ENCODE results near the gene WNT1.

The WNT1 gene

DNA sequence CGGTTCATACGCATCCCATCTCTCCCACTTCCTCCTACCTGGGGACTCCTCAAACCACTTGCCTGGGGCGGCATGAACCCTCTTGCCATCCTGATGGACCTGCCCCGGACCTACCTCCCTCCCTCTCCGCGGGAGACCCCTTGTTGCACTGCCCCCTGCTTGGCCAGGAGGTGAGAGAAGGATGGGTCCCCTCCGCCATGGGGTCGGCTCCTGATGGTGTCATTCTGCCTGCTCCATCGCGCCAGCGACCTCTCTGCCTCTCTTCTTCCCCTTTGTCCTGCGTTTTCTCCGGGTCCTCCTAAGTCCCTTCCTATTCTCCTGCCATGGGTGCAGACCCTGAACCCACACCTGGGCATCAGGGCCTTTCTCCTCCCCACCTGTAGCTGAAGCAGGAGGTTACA, 3.6 kb downstream of the WNT1 start:
- DNase-seq (ENCODE audit: extremely low spot score) = no peak
- CTCF ChIA-PET = interaction anchor here (1.2 to 16.4 kb wide), 7 partner anchors 14 to 129 kb away, joined by 3 to 417 read pairs (median 19); partner anchors contain the start of genes DDN, FKBP11 and WNT10B
- TF ChIP-seq, protein P1, sequence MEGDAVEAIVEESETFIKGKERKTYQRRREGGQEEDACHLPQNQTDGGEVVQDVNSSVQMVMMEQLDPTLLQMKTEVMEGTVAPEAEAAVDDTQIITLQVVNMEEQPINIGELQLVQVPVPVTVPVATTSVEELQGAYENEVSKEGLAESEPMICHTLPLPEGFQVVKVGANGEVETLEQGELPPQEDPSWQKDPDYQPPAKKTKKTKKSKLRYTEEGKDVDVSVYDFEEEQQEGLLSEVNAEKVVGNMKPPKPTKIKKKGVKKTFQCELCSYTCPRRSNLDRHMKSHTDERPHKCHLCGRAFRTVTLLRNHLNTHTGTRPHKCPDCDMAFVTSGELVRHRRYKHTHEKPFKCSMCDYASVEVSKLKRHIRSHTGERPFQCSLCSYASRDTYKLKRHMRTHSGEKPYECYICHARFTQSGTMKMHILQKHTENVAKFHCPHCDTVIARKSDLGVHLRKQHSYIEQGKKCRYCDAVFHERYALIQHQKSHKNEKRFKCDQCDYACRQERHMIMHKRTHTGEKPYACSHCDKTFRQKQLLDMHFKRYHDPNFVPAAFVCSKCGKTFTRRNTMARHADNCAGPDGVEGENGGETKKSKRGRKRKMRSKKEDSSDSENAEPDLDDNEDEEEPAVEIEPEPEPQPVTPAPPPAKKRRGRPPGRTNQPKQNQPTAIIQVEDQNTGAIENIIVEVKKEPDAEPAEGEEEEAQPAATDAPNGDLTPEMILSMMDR (IDR thresholded peaks at IDR 0.05; ENCODE audit: control extremely low read depth, extremely low read depth, low read depth, missing control alignments) = no peak
- POLR2A ChIA-PET = no interaction called here

DNA sequence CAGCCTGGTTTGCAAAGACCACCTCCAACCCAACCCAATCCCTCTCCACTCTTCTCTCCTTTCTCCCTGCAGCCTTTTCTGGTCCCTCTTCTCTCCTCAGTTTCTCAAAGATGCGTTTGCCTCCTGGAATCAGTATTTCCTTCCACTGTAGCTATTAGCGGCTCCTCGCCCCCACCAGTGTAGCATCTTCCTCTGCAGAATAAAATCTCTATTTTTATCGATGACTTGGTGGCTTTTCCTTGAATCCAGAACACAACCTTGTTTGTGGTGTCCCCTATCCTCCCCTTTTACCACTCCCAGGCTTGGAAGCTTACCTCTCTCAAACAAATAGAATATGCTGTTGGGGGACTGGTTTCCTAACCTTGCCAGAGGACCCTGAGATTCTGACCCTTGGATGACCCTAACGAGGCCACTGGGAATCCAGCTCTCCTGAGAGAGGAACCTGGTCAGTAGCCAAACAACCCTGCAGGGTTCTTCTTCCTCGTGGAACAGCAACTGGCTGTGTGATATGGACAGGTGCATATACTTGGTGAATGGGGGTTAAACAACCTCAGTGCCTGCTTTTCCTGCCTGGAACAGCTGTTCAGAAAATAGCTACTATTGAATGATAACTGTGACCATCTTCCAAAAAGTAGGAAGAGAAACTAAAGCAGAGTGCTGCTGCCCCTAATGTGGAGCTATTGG, 4.4 kb downstream of the WNT1 start:
- no peak for DNase-seq (ENCODE audit: extremely low spot score)
- TF ChIP-seq, protein P1 (IDR thresholded peaks at IDR 0.05; ENCODE audit: control extremely low read depth, extremely low read depth, low read depth, missing control alignments) = no peak
- ChIA-PET POLR2A (interaction anchor here (0.6 kb wide), 1 partner anchor 107 kb away, joined by 7 read pairs; no protein-coding TSS in a partner anchor), CTCF (interaction anchor here (1.2 to 16.4 kb wide), 10 partner anchors 15 to 130 kb away, joined by 3 to 417 read pairs (median 12); partner anchors contain the start of genes ARF3, DDN, FKBP11 and WNT10B)

DNA sequence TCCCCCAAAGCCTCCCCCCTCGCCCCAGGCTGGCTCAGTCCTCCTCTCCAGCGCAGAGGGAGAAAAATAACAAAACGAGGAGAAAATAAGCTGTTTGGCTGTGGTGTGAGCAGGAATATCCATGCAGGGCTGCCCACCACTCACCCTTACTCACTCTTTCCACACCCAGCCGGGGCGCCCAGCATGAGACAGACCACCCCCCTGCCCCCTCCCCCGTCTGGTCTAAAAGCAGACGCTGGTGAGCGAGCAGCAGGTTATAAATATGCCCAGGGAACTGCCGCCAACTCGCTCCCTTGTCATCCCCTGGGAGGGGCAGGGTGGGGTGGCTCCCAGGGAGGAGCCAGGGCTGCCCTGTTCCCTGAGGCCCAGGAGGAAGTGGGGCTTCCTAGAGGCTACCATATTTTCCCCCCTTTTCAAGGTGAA, 7.4 kb downstream of the WNT1 start:
- POLR2A ChIA-PET = no interaction called here
- TF ChIP-seq, protein P1 (IDR thresholded peaks at IDR 0.05; ENCODE audit: control extremely low read depth, extremely low read depth, low read depth, missing control alignments) = no peak
- CTCF ChIA-PET = interaction anchor here (0.6 to 16.4 kb wide), 9 partner anchors 7 to 132 kb away, joined by 3 to 417 read pairs (median 11); partner anchors contain the start of genes DDN, FKBP11, WNT1 and WNT10B
- no peak for DNase-seq (ENCODE audit: extremely low spot score)

DNA sequence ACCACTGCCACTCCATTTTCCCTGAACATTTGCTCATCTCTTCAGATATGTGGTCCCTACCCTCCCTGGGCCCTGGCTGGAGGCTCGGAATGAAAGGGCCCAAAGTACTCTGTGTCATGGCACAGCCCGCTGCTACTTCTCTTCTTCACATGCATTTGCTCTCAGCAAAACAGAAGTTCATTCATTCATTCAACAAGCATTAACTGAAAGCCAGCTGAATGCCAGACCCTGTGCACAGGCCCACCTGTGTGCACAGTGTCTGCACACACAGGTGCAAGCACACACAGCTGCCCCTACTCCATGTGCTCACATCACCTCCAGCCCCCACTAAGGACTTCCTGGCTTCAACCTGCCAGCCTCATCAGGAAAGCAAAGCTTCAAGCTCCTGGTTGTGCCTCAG, 7.8 kb downstream of the WNT1 start:
- TF ChIP-seq, protein P1 (IDR thresholded peaks at IDR 0.05; ENCODE audit: control extremely low read depth, extremely low read depth, low read depth, missing control alignments) = no peak
- POLR2A ChIA-PET = no interaction called here

DNA sequence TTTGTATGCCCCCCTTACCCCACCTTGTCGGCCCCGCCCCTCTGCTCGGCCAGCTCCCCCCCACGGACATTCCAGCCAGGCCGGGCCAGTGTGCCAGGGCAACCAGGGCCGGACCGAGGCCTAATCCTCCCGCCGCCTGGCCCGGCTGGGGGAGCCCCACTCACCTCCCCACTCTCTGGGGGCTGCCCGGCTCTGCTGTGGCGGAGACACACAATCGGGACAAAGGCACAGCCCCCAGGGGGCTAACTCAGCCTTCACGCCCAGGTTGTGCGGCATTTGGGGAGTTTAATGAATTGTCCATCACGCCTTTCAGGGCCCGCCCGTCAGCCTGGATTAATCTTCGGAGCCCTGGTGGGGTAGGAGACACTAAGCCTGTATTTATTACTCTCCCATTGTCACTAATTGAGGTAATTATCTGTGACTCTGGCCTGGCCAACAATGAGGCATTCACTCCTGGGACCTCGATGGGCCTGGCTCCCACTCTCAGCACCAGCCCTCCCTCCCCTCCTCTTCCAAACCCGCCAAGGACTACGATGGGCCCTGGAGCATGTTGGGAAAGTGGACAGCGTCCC, 8.7 kb downstream of the WNT1 start:
- ChIA-PET CTCF (interaction anchor here (1.0 to 16.4 kb wide), 12 partner anchors 9 to 134 kb away, joined by 3 to 417 read pairs (median 20); partner anchors contain the start of genes ARF3, DDN, DDX23 and FKBP11), POLR2A (no interaction called here)
- no peak for DNase-seq (ENCODE audit: extremely low spot score)
- TF ChIP-seq, protein P1 (IDR thresholded peaks at IDR 0.05; ENCODE audit: control extremely low read depth, extremely low read depth, low read depth, missing control alignments) = no peak

More for the DNA sequence above, 7.8 kb downstream of the WNT1 start:
- CTCF ChIA-PET = interaction anchor here (0.6 to 16.4 kb wide), 7 partner anchors 8 to 133 kb away, joined by 3 to 417 read pairs (median 31); partner anchors contain the start of genes DDN, FKBP11, WNT1 and WNT10B
- DNase-seq (ENCODE audit: extremely low spot score) = no peak

DNA sequence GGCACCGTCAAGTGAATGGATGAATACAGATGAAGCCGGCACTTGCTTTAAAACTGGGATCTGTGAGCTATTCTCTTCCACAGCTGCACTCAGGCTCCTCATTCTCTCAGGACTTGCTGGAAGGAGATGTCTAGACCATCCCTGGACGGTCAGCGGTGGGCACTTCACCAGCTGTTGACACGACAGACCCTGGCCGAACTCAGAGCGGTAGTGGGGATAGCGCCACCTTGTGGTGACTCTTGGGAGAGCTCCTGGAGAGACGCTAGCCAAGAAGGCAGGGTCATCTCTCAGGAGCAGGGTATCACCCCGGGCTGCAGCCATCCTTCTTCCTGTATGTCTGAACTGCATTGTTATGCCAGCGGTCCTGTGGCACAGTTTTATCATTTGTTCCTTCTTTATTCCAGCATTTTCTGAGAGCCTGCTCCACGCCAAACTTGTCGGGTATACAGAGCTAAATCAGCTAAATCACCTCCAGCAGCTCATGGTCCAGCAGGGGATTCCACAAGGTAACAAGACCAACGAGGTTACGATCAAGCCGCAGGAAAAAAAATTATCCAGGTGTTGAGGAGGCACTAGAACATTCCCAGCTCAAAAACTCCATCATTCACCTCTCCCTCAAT, 10.0 kb downstream of the WNT1 start:
- ChIA-PET CTCF (interaction anchor here (0.6 to 16.4 kb wide), 58 partner anchors 10 to 301 kb away, joined by 3 to 417 read pairs (median 6); partner anchors contain the start of genes ARF3, DDN, DDX23 and FKBP11), POLR2A (interaction anchor here (0.6 to 0.8 kb wide), 2 partner anchors 18 to 106 kb away, joined by 3 to 5 read pairs; no protein-coding TSS in a partner anchor)
- TF ChIP-seq, protein P1 (IDR thresholded peaks at IDR 0.05; ENCODE audit: control extremely low read depth, extremely low read depth, low read depth, missing control alignments) = peak; percentile 85
- DNase-seq (ENCODE audit: extremely low spot score) = peak; percentile 80

Measured in GM10248 (cell line).